NT2/D1 (cell line): ENCODE data around the gene MT1X.
"Not testable (repeated sequence)": the region's sequence is repeated elsewhere in the genome, so short reads cannot be mapped to it uniquely, and the experiment has no call there.

Experiments
- DNase-seq: peaks from one replicate; pipeline ENCODE4 v3.0.0-alpha.2; 2011; ENCODE audit warnings: low read depth, low spot score
- H3K27me3 ChIP-seq: 2 replicates; pipeline ENCODE4 v1.6.0; 2011; ENCODE audit warnings: mild to moderate bottlenecking; ENCODE audit not compliant: insufficient read length, insufficient read depth
- H3K36me3 ChIP-seq: 2 replicates; pipeline ENCODE4 v1.6.1; 2011; ENCODE audit warnings: mild to moderate bottlenecking, low read length, mixed read lengths; ENCODE audit not compliant: insufficient read depth, insufficient read length
- H3K4me1 ChIP-seq: 2 replicates; pipeline ENCODE4 v1.5.1; 2011; ENCODE audit not compliant: insufficient read depth, insufficient read length
- H3K4me3 ChIP-seq: 2 replicates; pipeline ENCODE4 v1.5.1; 2011; ENCODE audit warnings: low read depth; ENCODE audit not compliant: insufficient read length
- H3K9ac ChIP-seq: 2 replicates; pipeline ENCODE4 v1.6.0; 2011; ENCODE audit warnings: low read depth; ENCODE audit not compliant: insufficient read length
- H3K9me3 ChIP-seq: 2 replicates; pipeline ENCODE4 v1.5.1; 2011; ENCODE audit warnings: mild to moderate bottlenecking, low read length; ENCODE audit not compliant: insufficient read depth
- SUZ12 ChIP-seq: IDR thresholded peaks from 2 replicates; pipeline ENCODE4 v1.6.1; 2011; ENCODE audit not compliant: insufficient read length, insufficient read depth; ENCODE audit errors: extremely low read depth
- YY1 ChIP-seq: IDR thresholded peaks from 2 replicates; pipeline ENCODE4 v1.6.1; 2011; ENCODE audit not compliant: insufficient read length, insufficient read depth
- ZNF274 ChIP-seq: IDR thresholded peaks from 2 replicates; pipeline ENCODE4 v1.6.1; 2011; ENCODE audit warnings: mild to moderate bottlenecking, low read depth, low read length

The MT1X gene

DNA sequence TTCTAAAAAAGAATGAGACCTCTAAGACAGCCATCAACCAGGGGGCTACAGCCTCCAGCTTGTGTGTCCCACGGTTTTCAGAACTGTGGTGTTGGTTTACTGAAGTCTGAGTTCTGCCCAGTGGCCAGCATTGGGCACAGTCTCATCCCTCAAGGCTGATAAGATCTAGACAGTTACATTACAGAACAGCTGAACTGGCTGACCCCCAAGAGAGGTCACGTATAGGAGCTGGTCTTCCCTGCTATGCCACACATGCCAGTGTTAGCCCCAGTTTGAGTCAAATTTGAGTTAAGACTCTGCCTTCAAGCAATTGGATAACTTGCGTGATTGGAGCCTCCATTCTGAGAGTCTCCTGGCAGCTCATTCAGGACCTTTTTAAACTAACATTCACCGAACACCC, 32.9 kb downstream of the MT1X start:
- DNase-seq = no peak
- no peak for TF ChIP-seq YY1
- TF ChIP-seq ZNF274 = no peak
- TF ChIP-seq SUZ12 = no peak
- H3K36me3 ChIP-seq = no peaks in the 10 kb centered on the region

DNA sequence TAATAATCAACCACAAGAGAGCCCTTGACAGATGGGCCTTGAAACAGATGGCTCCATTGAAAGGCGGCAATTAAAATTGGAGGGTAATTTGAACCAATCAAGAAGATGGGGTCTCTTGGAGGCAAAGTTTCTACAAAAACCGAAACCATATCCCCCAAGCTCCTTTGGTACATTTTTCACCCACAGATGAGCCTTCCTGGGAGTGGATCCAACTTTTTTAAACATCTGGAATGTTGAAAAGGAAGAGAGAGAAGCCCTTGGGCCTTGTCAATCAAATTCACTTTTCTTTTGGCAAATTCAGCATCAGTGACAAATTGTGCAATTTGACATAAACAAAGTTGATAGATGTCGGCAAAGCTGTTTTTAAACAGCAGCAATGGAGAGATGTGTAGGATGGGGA, 34.5 kb downstream of the MT1X start:
- Histone ChIP-seq H3K4me3 (no peak overlapping the region), H3K9ac (no peak overlapping the region), H3K4me1 (no peaks in the 10 kb centered on the region), H3K36me3 (no peaks in the 10 kb centered on the region), H3K27me3 (no peaks in the 10 kb centered on the region), H3K9me3 (no peaks in the 10 kb centered on the region)
- DNase-seq = no peak
- no peak for TF ChIP-seq YY1
- TF ChIP-seq SUZ12 = no peak
- no peak for TF ChIP-seq ZNF274

More for the DNA sequence above, 32.9 kb downstream of the MT1X start:
- H3K4me3 ChIP-seq = no peak overlapping the region
- H3K9ac ChIP-seq = no peak overlapping the region
- no peaks in the 10 kb centered on the region for H3K4me1 ChIP-seq
- no peaks in the 10 kb centered on the region for H3K27me3 ChIP-seq
- H3K9me3 ChIP-seq = no peaks in the 10 kb centered on the region

DNA sequence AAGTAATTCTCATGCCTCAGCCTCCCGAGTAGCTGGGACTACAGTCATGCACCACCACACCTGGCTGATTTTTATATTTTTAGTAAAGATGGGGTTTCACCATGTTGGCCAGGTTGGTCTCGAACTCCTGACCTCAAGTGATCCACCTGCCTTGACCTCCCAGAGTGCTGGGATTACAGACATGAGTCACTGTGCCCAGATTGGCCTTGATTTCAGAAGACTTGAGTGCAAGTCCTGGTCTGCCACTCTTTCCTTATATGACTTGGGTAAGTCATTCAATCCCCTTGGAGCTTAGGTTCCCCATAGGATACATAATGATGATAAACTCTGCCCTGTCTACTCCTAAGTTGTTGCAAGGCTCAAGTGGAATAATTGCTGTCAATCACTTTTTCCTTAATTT, 35.3 kb downstream of the MT1X start:
- H3K4me1 ChIP-seq, H3K9ac ChIP-seq, DNase-seq, H3K4me3 ChIP-seq, H3K27me3 ChIP-seq, H3K36me3 ChIP-seq, H3K9me3 ChIP-seq: not testable (repeated sequence)

DNA sequence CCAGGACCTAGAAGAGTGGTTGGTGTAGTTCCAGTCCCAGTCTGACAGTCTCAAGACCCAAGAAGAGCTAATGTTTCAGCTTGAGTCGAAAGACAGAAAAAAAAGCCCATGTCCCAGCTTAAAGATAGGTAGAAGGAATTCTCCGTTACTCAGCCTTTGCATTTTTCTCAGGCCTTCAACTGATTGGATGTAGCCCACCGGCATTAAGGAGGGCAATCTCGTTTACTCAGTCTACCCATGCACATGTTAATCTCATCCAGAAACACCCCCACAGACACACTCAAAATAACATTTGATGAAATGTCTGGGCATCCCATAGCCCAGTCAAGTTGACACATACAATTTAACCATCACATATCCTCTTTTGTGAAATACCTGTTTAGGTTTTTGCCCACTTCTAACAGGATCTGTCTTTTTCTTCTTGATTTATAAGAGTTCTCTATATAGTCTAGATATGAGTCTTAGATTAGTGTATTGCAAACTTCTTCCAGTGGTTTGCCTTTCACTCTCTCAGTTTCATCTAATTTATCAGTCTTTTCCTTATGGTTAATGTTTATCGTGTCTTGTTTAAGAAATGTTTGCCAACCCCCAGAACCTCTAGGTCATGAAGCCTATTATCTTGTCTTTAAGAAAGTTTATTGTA, 40.1 kb downstream of the MT1X start:
- no peak for DNase-seq
- 0 out of 2 replicates have a peak, but pooled peaks cover 4% of the 10 kb centered on the region for H3K9me3 ChIP-seq
- H3K9ac ChIP-seq = no peak overlapping the region
- H3K4me1 ChIP-seq = no peaks in the 10 kb centered on the region
- H3K4me3 ChIP-seq = no peak overlapping the region
- no peaks in the 10 kb centered on the region for H3K27me3 ChIP-seq
- TF ChIP-seq ZNF274 (no peak), YY1 (no peak), SUZ12 (no peak)
- no peaks in the 10 kb centered on the region for H3K36me3 ChIP-seq

DNA sequence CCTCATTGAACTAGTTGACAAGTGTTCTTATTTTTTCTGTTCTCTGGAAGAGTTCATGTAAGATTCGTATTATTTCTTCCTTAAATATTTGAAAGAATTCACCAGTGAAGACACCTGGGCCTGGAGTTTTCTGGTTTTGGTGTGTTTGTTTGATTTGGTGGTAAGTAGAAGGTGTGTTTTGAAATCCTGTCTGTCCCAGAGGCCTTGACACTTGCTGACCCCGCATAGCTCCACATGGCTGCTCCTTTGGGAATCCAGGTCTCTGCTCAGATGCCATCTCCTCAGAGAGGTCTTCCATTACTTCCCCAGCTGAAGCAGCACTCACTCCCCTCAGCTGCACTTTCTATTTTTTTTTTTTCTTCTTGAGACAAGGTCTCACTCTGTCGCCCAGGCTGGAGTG, 41.9 kb downstream of the MT1X start:
- Histone ChIP-seq H3K36me3 (no peaks in the 10 kb centered on the region), H3K4me3 (no peak overlapping the region), H3K27me3 (no peaks in the 10 kb centered on the region), H3K9ac (no peak overlapping the region), H3K4me1 (no peaks in the 10 kb centered on the region), H3K9me3 (0 out of 2 replicates have a peak, but pooled peaks cover 4% of the 10 kb centered on the region)
- TF ChIP-seq ZNF274 (no peak), YY1 (no peak), SUZ12 (no peak)
- no peak for DNase-seq

DNA sequence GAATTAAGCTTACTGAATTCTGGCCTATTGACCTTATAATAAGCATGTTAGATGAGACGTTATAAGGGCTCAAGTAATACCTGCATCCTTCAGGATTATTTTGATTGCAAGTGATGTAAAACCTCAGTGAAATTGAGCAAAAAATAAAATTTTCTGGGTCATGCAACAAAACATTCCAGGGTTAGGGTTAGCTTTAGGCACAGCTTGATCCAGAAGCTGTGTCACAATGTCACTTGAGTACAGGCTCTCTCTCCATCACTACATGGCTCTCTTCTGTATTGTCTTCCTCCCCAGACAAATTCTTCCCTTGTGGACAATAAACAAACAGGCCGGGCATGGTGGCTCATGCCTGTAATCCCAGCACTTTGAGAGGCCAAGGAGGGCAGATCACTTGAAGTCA, 44.0 kb downstream of the MT1X start:
- TF ChIP-seq SUZ12 = no peak
- TF ChIP-seq YY1 = no peak
- TF ChIP-seq ZNF274 = no peak
- DNase-seq = no peak
- Histone ChIP-seq H3K4me1 (no peaks in the 10 kb centered on the region), H3K9me3 (0 out of 2 replicates have a peak, but pooled peaks cover 4% of the 10 kb centered on the region), H3K27me3 (no peaks in the 10 kb centered on the region), H3K4me3 (no peak overlapping the region), H3K9ac (no peak overlapping the region), H3K36me3 (no peaks in the 10 kb centered on the region)

DNA sequence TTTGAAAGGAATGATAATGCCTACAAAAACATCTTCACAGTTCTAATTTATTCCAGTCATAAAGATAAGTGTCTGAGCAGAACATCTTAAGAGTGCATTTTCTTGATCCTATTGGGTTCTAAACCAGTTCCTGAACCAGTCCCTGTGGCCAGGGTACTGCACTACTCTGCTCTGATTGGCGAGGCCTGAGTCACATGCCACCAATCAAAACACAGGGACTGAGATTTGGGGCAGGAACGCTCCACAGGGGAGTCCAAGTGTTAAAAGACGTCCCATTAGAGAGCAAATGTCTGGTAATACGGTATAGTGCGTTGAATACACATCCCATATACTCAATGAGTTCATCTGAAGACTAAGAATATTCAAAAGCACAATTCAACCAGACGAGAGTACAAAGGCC, 44.7 kb downstream of the MT1X start:
- no peak overlapping the region for H3K4me3 ChIP-seq
- H3K9ac ChIP-seq = no peak overlapping the region
- H3K36me3 ChIP-seq = peaks cover 5% of the 10 kb centered on the region
- no peak for TF ChIP-seq ZNF274
- no peak for TF ChIP-seq SUZ12
- no peak for TF ChIP-seq YY1
- 0 out of 2 replicates have a peak, but pooled peaks cover 4% of the 10 kb centered on the region for H3K9me3 ChIP-seq
- no peaks in the 10 kb centered on the region for H3K27me3 ChIP-seq
- no peaks in the 10 kb centered on the region for H3K4me1 ChIP-seq
- no peak for DNase-seq

DNA sequence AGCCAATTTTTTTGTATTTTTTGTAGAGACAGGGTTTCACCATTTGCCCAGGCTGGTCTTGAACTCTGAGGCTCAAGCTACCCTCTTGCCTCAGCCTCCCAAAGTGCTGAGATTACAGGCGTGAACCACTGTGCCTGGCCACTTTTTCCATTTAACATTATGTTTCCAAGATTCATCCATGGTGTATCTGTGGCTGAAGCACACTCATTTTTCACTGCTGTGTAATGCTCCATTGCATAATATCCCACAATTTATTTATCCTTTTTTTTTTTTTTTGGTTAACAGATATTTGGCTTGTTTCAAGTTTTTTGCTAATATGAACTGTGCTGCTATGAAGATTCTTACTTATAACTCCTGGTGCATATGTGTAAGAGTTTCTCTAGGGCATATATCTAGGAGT, 45.8 kb downstream of the MT1X start:
- no peaks in the 10 kb centered on the region for H3K9me3 ChIP-seq
- H3K9ac ChIP-seq = no peak overlapping the region
- no peak overlapping the region for H3K4me3 ChIP-seq
- DNase-seq = no peak
- TF ChIP-seq YY1 = no peak
- no peak for TF ChIP-seq SUZ12
- no peak for TF ChIP-seq ZNF274
- H3K27me3 ChIP-seq = no peaks in the 10 kb centered on the region
- no peaks in the 10 kb centered on the region for H3K4me1 ChIP-seq
- H3K36me3 ChIP-seq = peaks cover 15% of the 10 kb centered on the region
